ENCODE results near the gene GRN. TPM values are rescaled to one million over a fixed set of nuclear protein-coding genes. Genes with fewer than 3 reads are reported as not detected.

GRN gene
- total and polyA plus RNA-seq, 2 of the 8 experiments (the other 6 are each of a cell fraction or from before 2014, with no cell fraction given), result 108 to 387 TPM

- no peak for TF ChIP-seq ATF2 (IDR thresholded peaks at IDR 0.05; ENCODE audit: low read length)
- TF ChIP-seq ASH2L (IDR thresholded peaks at IDR 0.05; ENCODE audit: low read length), result peak; percentile 1
- TF ChIP-seq SIRT6 (IDR thresholded peaks at IDR 0.05; ENCODE audit: low read length), result no peak
- no peak for TF ChIP-seq POLR2AphosphoS5 (IDR thresholded peaks at IDR 0.05; ENCODE audit: low read depth, low read length)
- TF ChIP-seq GTF2F1 (IDR thresholded peaks at IDR 0.05; ENCODE audit: borderline replicate concordance, low read depth, low read length), result no peak; the same call in 1 of the 2 replicates
- no peak for TF ChIP-seq SP2 (IDR thresholded peaks at IDR 0.05; ENCODE audit: low read length)
- TF ChIP-seq EZH2 (IDR thresholded peaks at IDR 0.05; ENCODE audit: low read depth, low read length, severe bottlenecking), result peak; percentile 63
- TF ChIP-seq KDM1A (IDR thresholded peaks at IDR 0.05; ENCODE audit: borderline replicate concordance, low read length), result no peak
- TF ChIP-seq TCF12 (IDR thresholded peaks at IDR 0.05; ENCODE audit: low read depth, low read length), result no peak
- TF ChIP-seq CBX8 (IDR thresholded peaks at IDR 0.05; ENCODE audit: borderline replicate concordance, low read depth, low read length), result no peak
Observed at GRCh38 chr17:44384281-44384822, 39.2 kb downstream of the GRN start (continued).
